Heart right ventricle (tissue), 16 donors: ENCODE results near the gene SENP3. TPM values are rescaled to one million over a fixed set of nuclear protein-coding genes. Genes with fewer than 3 reads are reported as not detected.

Experiments used
- ATAC-seq, 8 donors: fragments of 200-7000 bp; cut with Tn5 transposase; one replicate each; pipeline ENCODE4 v1.9.1; 2020; ENCODE audit warnings: mild to moderate bottlenecking in 8 of 8, moderate library complexity in 8 of 8, moderate number of reproducible peaks in 1 of 8
- DNase-seq, 2 donors: peaks; one replicate each; pipeline ENCODE4 v3.0.0-alpha.2; 2020
- H3K27ac ChIP-seq, 10 donors: fragments of 200-600 bp; sonication (generic) in 2 of 10; one replicate each; pipeline versions ENCODE4 v1.5.0 to v1.8.0; 2020 to 2022; ENCODE audit warnings: mild to moderate bottlenecking in 3 of 10
- H3K27me3 ChIP-seq, 7 donors: fragments of 200-600 bp; one replicate each; pipeline ENCODE4 v1.8.0; 2021 to 2022; ENCODE audit warnings: mild to moderate bottlenecking in 2 of 7
- H3K36me3 ChIP-seq, 9 donors: fragments of 200-600 bp; sonication (generic) in 1 of 9; one replicate each; pipeline versions ENCODE4 v1.5.0 to v1.8.0; 2020 to 2022; ENCODE audit warnings: mild to moderate bottlenecking in 2 of 9
- H3K4me1 ChIP-seq, 9 donors: fragments of 200-600 bp; sonication (generic) in 1 of 9; one replicate each; pipeline versions ENCODE4 v1.5.0 to v1.8.0; 2020 to 2022; ENCODE audit warnings: mild to moderate bottlenecking in 4 of 9
- H3K4me3 ChIP-seq, 10 donors: fragments of 200-600 bp; sonication (generic) in 2 of 10; one replicate each; pipeline versions ENCODE4 v1.5.0 to v1.8.0; 2020 to 2022; ENCODE audit warnings: mild to moderate bottlenecking in 7 of 10, moderate library complexity in 2 of 10
- H3K9me3 ChIP-seq, 11 donors: fragments of 200-600 bp in 10 of 11; sonication (generic) in 2 of 11; one replicate each; pipeline versions ENCODE4 v1.5.0 to v1.8.0; 2013 to 2022; ENCODE audit warnings: mild to moderate bottlenecking in 2 of 11, control low read depth in 1 of 11, moderate library complexity in 1 of 11
- WGBS, 2 donors: extraction: QIAGEN DNeasy Blood & Tissue Kit; methylation state at CpG; one replicate each; pipeline ENCODE4 v1.1.7; 2013; ENCODE audit warnings: inconsistent platforms in 1 of 2; 5-methylcytosine and 5-hydroxymethylcytosine counted together
- intact Hi-C, 10 donors: fragments of 100-400 bp; cut with DNase I; formaldehyde crosslinking; loops; one replicate each; pipeline versions ENCODE4 v1.11.1 to v1.14.2; 2022
- polyA plus RNA-seq, 2 donors: library from polyadenylated mRNA; stranded (reverse); fragments of 200-250 nt; gene quantifications; one replicate each; pipeline ENCODE4 v1.2.3, GENCODE V29; 2013
- total RNA-seq, 10 donors: library from RNA; stranded (reverse); fragmentation: NEBNext Ultra II Directional in 3 of 10; extraction: Animal tissue kit (Norgen Biotek cat#: 25700) in 3 of 10; gene quantifications; one replicate each; pipeline versions ENCODE4 v1.2.1 to v1.2.4, GENCODE V29; 2021 to 2023
- TF ChIP-seq, protein P1 (sequence below), 9 donors: fragments of 200-600 bp; sonication (generic) in 2 of 9; IDR thresholded peaks; one replicate each; pipeline versions ENCODE4 v1.5.0 to v1.8.0; 2021 to 2022; ENCODE audit warnings: antibody characterized with exemption in 9 of 9, mild to moderate bottlenecking in 5 of 9, moderate library complexity in 1 of 9
- donor health status: Arrhythmogenic right ventricular cardiomyopathy.
- donor health status: ischemic (EF 13 %, LVEDD 7.1; RV severe dilation, severe dysfunction).
- donor health status: healthy with polysubstance abuse.
- donor health status: DM: no; HTN: yes; CAD: no.
- donor health status: DM: no; HTN: no; CAD: no.
- donor health status: ischemic (EF 25% LVEDD 6.9; RV normal size, moderate dysfunction).
- donor health status: ischemic (EF 25% LVEDD 5.7; RV mildly dilated, moderate dysfunction).
- donor health status: healthy.
- donor health status: DM: yes; HTN: yes; CAD: no.
- donor health status: Ischemic cardiomyopathy.
- donor health status: ischemic (EF 35%, LVEDD 5.7; RV mildly dilated, moderate dysfunction).
- donor health status: nonischemic (EF 11% LVEDD 7.7; RV severe dilation, severe dysfunction).
- donor health status: DM: yes; HTN: yes; CAD: no.
- donor health status: PGD.
- donor health status: ischemic (EF 29% LVEDD 5.4; RV normal size, mild dysfunction).
- donor health status: nonischemic (EF 23%, LVEDD 6.1; RV moderate dilation, normal function).

Gene SENP3
- total and polyA plus RNA-seq, 12 donors, result 22.4 to 46.6 (median 28.3) TPM

DNA sequence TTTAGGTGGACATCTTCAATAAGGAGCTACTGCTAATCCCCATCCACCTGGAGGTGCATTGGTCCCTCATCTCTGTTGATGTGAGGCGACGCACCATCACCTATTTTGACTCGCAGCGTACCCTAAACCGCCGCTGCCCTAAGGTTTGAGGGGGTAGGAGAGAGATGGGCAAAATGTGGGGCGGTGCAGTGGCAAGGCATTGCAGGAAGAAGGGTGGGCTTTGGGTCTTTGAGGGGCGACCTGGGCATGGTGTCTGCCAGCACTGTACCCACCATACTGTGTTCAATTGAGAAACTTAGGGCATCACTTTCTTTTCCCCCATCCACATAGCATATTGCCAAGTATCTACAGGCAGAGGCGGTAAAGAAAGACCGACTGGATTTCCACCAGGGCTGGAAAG lies 8.6 kb downstream of the SENP3 start:
- Histone ChIP-seq H3K4me1 (peaks cover 13 to 30% (median 26%) of the 10 kb centered on the region in 9 donors), H3K27ac (no peak overlapping the region), H3K9me3 (no peaks in the 10 kb centered on the region), H3K36me3 (peaks cover 0 to 74% (median 44%) of the 10 kb centered on the region in 9 donors), H3K4me3 (no peak overlapping the region), H3K27me3 (no peaks in the 10 kb centered on the region)
- TF ChIP-seq, protein P1, sequence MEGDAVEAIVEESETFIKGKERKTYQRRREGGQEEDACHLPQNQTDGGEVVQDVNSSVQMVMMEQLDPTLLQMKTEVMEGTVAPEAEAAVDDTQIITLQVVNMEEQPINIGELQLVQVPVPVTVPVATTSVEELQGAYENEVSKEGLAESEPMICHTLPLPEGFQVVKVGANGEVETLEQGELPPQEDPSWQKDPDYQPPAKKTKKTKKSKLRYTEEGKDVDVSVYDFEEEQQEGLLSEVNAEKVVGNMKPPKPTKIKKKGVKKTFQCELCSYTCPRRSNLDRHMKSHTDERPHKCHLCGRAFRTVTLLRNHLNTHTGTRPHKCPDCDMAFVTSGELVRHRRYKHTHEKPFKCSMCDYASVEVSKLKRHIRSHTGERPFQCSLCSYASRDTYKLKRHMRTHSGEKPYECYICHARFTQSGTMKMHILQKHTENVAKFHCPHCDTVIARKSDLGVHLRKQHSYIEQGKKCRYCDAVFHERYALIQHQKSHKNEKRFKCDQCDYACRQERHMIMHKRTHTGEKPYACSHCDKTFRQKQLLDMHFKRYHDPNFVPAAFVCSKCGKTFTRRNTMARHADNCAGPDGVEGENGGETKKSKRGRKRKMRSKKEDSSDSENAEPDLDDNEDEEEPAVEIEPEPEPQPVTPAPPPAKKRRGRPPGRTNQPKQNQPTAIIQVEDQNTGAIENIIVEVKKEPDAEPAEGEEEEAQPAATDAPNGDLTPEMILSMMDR (IDR thresholded peaks at IDR 0.05), result no peak
- 94 to 96% methylated on average over 10 of the region's 10 CpGs for WGBS, 2 donors
- intact Hi-C loops, result loop anchor here in 2 of 10 donors (5.0 to 10.0 kb wide), 2 partner anchors 263 to 316 kb away; partner anchors contain the start of genes CTDNEP1 (in 1 of the 2), EIF5A (in 1 of the 2) and ELP5 (in 1 of the 2)
- DNase-seq (no peak), ATAC-seq (no peak)

DNA sequence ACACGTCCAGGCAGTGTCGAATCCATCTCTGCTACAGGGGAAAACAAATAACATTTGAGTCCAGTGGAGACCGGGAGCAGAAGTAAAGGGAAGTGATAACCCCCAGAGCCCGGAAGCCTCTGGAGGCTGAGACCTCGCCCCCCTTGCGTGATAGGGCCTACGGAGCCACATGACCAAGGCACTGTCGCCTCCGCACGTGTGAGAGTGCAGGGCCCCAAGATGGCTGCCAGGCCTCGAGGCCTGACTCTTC lies 10.5 kb downstream of the SENP3 start:
- H3K4me3 ChIP-seq, result peak overlapping the region; percentile 12 to 100 (median 90)
- ATAC-seq (no peak), DNase-seq (peak in 1 of 2 donors; percentile 99)
- 0 to 1% methylated on average over 11 of the region's 11 CpGs for WGBS, 2 donors
- H3K27me3 ChIP-seq, result no peaks in the 10 kb centered on the region
- H3K27ac ChIP-seq, result peak overlapping the region; percentile 1 to 99 (median 88)
- peaks cover 14 to 49% (median 33%) of the 10 kb centered on the region in 9 donors for H3K4me1 ChIP-seq
- peaks cover 9 to 74% (median 52%) of the 10 kb centered on the region in 9 donors for H3K36me3 ChIP-seq
- TF ChIP-seq, protein P1 (IDR thresholded peaks at IDR 0.05), result no peak
- intact Hi-C loops, result loop anchor here in 2 of 10 donors (2.0 to 10.0 kb wide), 3 partner anchors 115 to 317 kb away; partner anchors contain the start of genes CTDNEP1 (in 1 of the 2), EIF5A (in 1 of the 2), ELP5 (in 1 of the 2) and TP53 (in 1 of the 2)
- H3K9me3 ChIP-seq, result no peaks in the 10 kb centered on the region

DNA sequence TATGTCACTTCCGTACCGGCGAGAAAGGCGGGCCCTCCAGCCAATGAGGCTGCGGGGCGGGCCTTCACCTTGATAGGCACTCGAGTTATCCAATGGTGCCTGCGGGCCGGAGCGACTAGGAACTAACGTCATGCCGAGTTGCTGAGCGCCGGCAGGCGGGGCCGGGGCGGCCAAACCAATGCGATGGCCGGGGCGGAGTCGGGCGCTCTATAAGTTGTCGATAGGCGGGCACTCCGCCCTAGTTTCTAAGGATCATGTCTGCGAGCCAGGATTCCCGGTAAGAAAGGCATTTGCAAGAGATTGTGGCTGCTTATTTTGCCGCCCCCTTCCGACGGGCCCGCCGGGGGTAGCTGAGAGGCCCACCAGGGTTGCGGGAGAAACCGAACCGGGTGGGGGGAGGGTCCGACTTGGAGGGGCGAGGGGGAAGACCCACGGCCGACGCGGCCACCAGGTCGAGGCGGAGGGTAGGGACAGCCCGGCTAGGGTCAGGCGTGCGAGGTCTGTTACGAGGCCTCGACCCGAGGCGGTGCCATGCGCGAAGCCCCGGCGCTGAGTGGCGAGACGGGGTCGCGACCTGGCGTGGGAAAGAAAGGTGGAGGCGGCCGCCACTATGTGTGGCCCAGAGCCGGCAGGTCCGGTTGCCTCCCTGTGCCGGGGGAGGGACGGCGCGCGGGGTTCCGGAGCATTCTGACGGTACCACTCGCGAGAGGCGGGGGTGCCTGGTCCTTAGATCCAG lies 11.0 kb downstream of the SENP3 start:
- peak overlapping the region; percentile 87 to 100 (median 98) for H3K4me3 ChIP-seq
- H3K27me3 ChIP-seq, result no peaks in the 10 kb centered on the region
- peak overlapping the region; percentile 95 to 100 (median 99) for H3K27ac ChIP-seq
- peaks cover 9 to 75% (median 52%) of the 10 kb centered on the region in 9 donors for H3K36me3 ChIP-seq
- TF ChIP-seq, protein P1 (IDR thresholded peaks at IDR 0.05), result peak in 1 of 9 donors; percentile 6
- no peaks in the 10 kb centered on the region for H3K9me3 ChIP-seq
- DNase-seq (peak in 1 of 2 donors; percentile 100), ATAC-seq (peak; percentile 93 to 97 (median 94))
- intact Hi-C loops, result loop anchor here in 2 of 10 donors (2.0 to 10.0 kb wide), 3 partner anchors 114 to 318 kb away; partner anchors contain the start of genes CTDNEP1 (in 1 of the 2), EIF5A (in 1 of the 2), ELP5 (in 1 of the 2) and TP53 (in 1 of the 2)
- peaks cover 14 to 53% (median 33%) of the 10 kb centered on the region in 9 donors for H3K4me1 ChIP-seq
- WGBS, 2 donors, result 0% methylated on average over 72 to 73 of the region's 73 CpGs

DNA sequence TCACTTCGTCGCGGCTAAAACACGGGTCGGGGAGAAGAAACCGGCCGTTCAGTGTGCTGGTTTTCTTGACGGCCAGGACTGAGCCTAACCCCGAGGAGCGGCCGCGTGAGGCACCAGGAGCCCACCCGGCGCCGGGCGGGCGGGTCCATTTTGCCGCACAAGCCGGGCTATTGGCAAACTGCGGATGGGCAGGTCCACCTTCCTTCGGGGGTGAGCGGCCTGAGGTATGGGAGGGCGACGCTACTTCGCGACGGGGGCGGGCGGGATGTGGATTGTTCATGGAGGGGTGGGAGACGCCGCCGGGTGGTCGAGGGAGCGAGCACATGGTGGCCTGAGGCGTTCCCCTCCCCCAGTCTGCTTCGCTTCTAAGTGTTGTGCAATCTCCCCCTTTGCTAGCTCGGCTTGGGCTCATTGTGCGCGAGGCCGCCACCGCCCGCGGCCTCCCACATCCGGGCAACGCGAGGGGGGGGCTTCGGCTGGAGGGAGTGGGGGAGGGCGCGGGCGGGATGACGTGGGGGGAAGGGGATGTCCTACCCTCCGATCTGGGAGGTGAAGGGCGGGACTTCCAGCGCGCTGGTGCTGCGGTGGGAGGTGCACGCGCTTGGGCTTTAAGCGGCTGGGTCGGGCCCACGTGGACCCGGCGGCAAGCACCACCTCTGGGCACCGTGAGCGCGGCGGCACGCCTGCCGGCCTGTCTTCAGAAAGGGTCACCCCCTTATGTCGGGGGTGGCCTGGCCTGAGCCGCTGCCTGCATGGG lies 11.8 kb downstream of the SENP3 start:
- no peaks in the 10 kb centered on the region for H3K27me3 ChIP-seq
- DNase-seq (peak; percentile 89 to 94), ATAC-seq (peak; percentile 72 to 86 (median 82))
- TF ChIP-seq, protein P1 (IDR thresholded peaks at IDR 0.05), result no peak
- peaks cover 9 to 78% (median 59%) of the 10 kb centered on the region in 9 donors for H3K36me3 ChIP-seq
- no peaks in the 10 kb centered on the region for H3K9me3 ChIP-seq
- 1% methylated on average over 70 to 71 of the region's 71 CpGs for WGBS, 2 donors
- peaks cover 14 to 61% (median 33%) of the 10 kb centered on the region in 9 donors for H3K4me1 ChIP-seq
- peak overlapping the region; percentile 95 to 100 (median 99) for H3K27ac ChIP-seq
- intact Hi-C loops, result loop anchor here in 2 of 10 donors (2.0 to 10.0 kb wide), 3 partner anchors 113 to 319 kb away; partner anchors contain the start of genes CTDNEP1 (in 1 of the 2), EIF5A (in 1 of the 2), ELP5 (in 1 of the 2) and TP53 (in 1 of the 2)
- peak overlapping the region; percentile 87 to 100 (median 98) for H3K4me3 ChIP-seq
